HepG2 (cell line): ENCODE measurements around the gene IRAK2. TPM values are rescaled to one million over a fixed set of nuclear protein-coding genes. Genes with fewer than 3 reads are reported as not detected.
"Not testable (repeated sequence)": the region's sequence is repeated elsewhere in the genome, so short reads cannot be mapped to it uniquely, and the experiment has no call there.

ENCODE experiments used
- ATAC-seq: fragments of 200-7000 bp; cut with Tn5 transposase; 3 replicates; pipeline ENCODE4 v1.9.1; 2020; ENCODE audit warnings: mild to moderate bottlenecking, moderate library complexity
- BruUV-seq: library from RNA; stranded (reverse); fragments of 400-500 nt; replicated peaks from 2 replicates; lab custom pipeline; 2021; lab: Mats Ljungman, UMichigan
- CTCF ChIA-PET: fragments of 300-600 bp; formaldehyde crosslinking; extraction: SDS; loops from one replicate; lab custom pipeline; 2021; ENCODE audit warnings: low total read pairs, inconsistent platforms, low intra/inter-chr PET ratio; lab: Yijun Ruan, JAX
- POLR2A ChIA-PET: fragments of 350-600 bp; sonication (Branson Sonifier 250); formaldehyde crosslinking; loops from one replicate; lab custom pipeline; 2020; ENCODE audit warnings: antibody characterized with exemption, inconsistent platforms; lab: Yijun Ruan, JAX
- DNase-seq: peaks from one replicate; pipeline ENCODE4 v3.0.0-alpha.2; 2015; ENCODE audit warnings: low spot score
- FAIRE-seq: peaks from 3 replicates; lab custom pipeline; 2011; peaks lifted over from hg19 to GRCh38; lab: Jason Lieb, UNC
- H2AFZ ChIP-seq: one replicate; pipeline ENCODE4 v1.6.1; 2011; ENCODE audit warnings: low read length, inconsistent platforms
- H3K27ac ChIP-seq: fragments of 300-600 bp; 3 replicates; pipeline ENCODE4 v1.8.0; 2011; ENCODE audit warnings: mixed run types, mild to moderate bottlenecking, mixed read lengths, low read length, inconsistent platforms; ENCODE audit not compliant: insufficient read depth; ENCODE audit errors: extremely low read length
- H3K27me3 ChIP-seq, 2 experiments: fragments of 200-600 bp in 1 of 2; 2 replicates in 1 of 2; 3 replicates in 1 of 2; pipeline versions ENCODE4 v1.6.0 to v1.8.0; 2011; ENCODE audit warnings: low read length in 2 of 2, mild to moderate bottlenecking in 2 of 2, moderate library complexity in 2 of 2, inconsistent platforms in 1 of 2; ENCODE audit not compliant: insufficient read depth in 2 of 2, control insufficient read depth in 1 of 2
- H3K36me3 ChIP-seq, 2 experiments: fragments of 200-600 bp in 1 of 2; replicated peaks in 1 of 2; 2 replicates in 1 of 2; 3 replicates in 1 of 2; pipeline versions ENCODE4 v1.5.1 to v1.8.0; 2011; ENCODE audit warnings: low read length in 2 of 2, inconsistent platforms in 1 of 2; ENCODE audit not compliant: insufficient read depth in 2 of 2, control insufficient read depth in 1 of 2
- H3K4me1 ChIP-seq: 2 replicates; pipeline ENCODE4 v1.5.1; 2012; ENCODE audit warnings: low read length, inconsistent platforms; ENCODE audit not compliant: insufficient read depth
- H3K4me2 ChIP-seq: 2 replicates; pipeline ENCODE4 v1.6.0; 2011; ENCODE audit warnings: low read depth, low read length, inconsistent platforms
- H3K4me3 ChIP-seq, 3 experiments: fragments of 200-600 bp in 1 of 3; sonication (generic), shearing (Covaris generic) in 1 of 3; replicated peaks in 1 of 3; 2 replicates each; pipeline ENCODE4 v1.5.1; 2011 to 2016; ENCODE audit warnings: low read length in 3 of 3, inconsistent platforms in 2 of 3, low read depth in 2 of 3, mild to moderate bottlenecking in 2 of 3, control low read depth in 1 of 3, mixed read lengths in 1 of 3; ENCODE audit not compliant: insufficient read depth in 1 of 3
- H3K79me2 ChIP-seq: one replicate; pipeline ENCODE4 v1.6.1; 2011; ENCODE audit warnings: low read length, inconsistent platforms; ENCODE audit not compliant: insufficient read depth
- H3K9ac ChIP-seq: 2 replicates; pipeline ENCODE4 v1.6.0; 2011; ENCODE audit warnings: mild to moderate bottlenecking, low read depth, low read length, inconsistent platforms; ENCODE audit not compliant: insufficient read depth
- H3K9me3 ChIP-seq: 2 replicates; pipeline ENCODE4 v1.5.1; 2012; ENCODE audit warnings: mild to moderate bottlenecking, low read length
- H4K20me1 ChIP-seq: 2 replicates; pipeline ENCODE4 v1.6.0; 2011; ENCODE audit warnings: inconsistent platforms, mild to moderate bottlenecking, low read length, moderate library complexity; ENCODE audit not compliant: insufficient read depth
- NFYB ChIP-seq: sonication (generic); formaldehyde crosslinking; IDR thresholded peaks from 2 replicates; pipeline ENCODE4 v1.4.0; 2020; ENCODE audit warnings: missing genetic modification reagents
- SP140L ChIP-seq: sonication (generic); formaldehyde crosslinking; IDR thresholded peaks from 2 replicates; pipeline ENCODE4 v1.4.0; 2020; ENCODE audit warnings: missing genetic modification reagents, borderline replicate concordance
- ZNF121 ChIP-seq: sonication (generic); formaldehyde crosslinking; IDR thresholded peaks from 2 replicates; pipeline ENCODE4 v1.5.0; 2020; ENCODE audit warnings: mild to moderate bottlenecking, missing genetic modification reagents
- WGBS: methylation state at CpG from one replicate; pipeline ENCODE4 v1.1.6; 2017; ENCODE audit warnings: low lambda C conversion rate; 5-methylcytosine and 5-hydroxymethylcytosine counted together
- in situ Hi-C: cut with HindIII; loops from 2 replicates; pipeline ENCODE4 v1.10.0; 2017; ENCODE audit warnings: low pct_unique_long_range_greater_than_20kb; ENCODE audit not compliant: extremely low pct_ligation_motif_present
- intact Hi-C: fragments of 100-400 bp; cut with micrococcal nuclease; formaldehyde crosslinking; loops from one replicate; pipeline ENCODE4 v1.10.0; 2022; ENCODE audit not compliant: unreplicated experiment
- polyA plus RNA-seq, 8 experiments: library from polyadenylated mRNA; depleted of rRNA in 3 of 8; stranded (reverse) in 7 of 8; unstranded in 1 of 8; fragments of >200 nt; fragmentation: Illumina TruSeq in 4 of 8; extraction: Trizol in 4 of 8; gene quantifications; 2 replicates each; pipeline versions ENCODE4 v1.2.1 to v1.2.3, GENCODE V29; 2011 to 2016; ENCODE audit warnings: low read depth in 4 of 8, missing spikeins in 1 of 8, mixed read lengths in 1 of 8; ENCODE audit not compliant: insufficient read depth in 1 of 8
- total RNA-seq, 5 experiments: library from RNA; depleted of rRNA; stranded (reverse); fragments of >200 nt; fragmentation: Illumina TruSeq; extraction: Trizol; gene quantifications; 2 replicates each; pipeline ENCODE4 v1.2.3, GENCODE V29; 2016; ENCODE audit warnings: low read depth in 1 of 5
- TF ChIP-seq, protein P1 (sequence below): sonication (generic); formaldehyde crosslinking; IDR thresholded peaks from 2 replicates; pipeline ENCODE4 v1.4.0; 2020; ENCODE audit warnings: missing genetic modification reagents, mild to moderate bottlenecking, borderline replicate concordance

Gene IRAK2
- total and polyA plus RNA-seq, 2 of the 13 experiments (the other 11 are each of a cell fraction or from before 2014, with no cell fraction given): 13.1 to 23.3 TPM

GRCh38 chr3:10268930-10269329, 104.2 kb downstream of the IRAK2 start:
- Histone ChIP-seq H3K36me3 (peaks cover 30 to 82% of the 10 kb centered on the region in 2 experiments), H3K9ac (no peak overlapping the region), H3K27ac (no peak overlapping the region), H3K27me3 (no peaks in the 10 kb centered on the region), H3K4me2 (no peak overlapping the region), H3K4me1 (peaks cover 24% of the 10 kb centered on the region), H4K20me1 (peaks cover 32% of the 10 kb centered on the region), H3K9me3 (no peaks in the 10 kb centered on the region), H2AFZ (no peak overlapping the region), H3K79me2 (peaks cover 83% of the 10 kb centered on the region), H3K4me3 (no peak overlapping the region)
- ChIA-PET POLR2A (no interaction called here), CTCF (no interaction called here)
- in situ Hi-C loops (no loop called here), intact Hi-C loops (no loop called here)
- FAIRE-seq: no peak
- 100% methylated on average over 2 of the region's 5 CpGs for WGBS
- no peak for ATAC-seq
- BruUV-seq: no TSS peak
- no peak for DNase-seq
- TF ChIP-seq NFYB (CRISPR knock-in tag) (no peak), SP140L (no peak)

DNA sequence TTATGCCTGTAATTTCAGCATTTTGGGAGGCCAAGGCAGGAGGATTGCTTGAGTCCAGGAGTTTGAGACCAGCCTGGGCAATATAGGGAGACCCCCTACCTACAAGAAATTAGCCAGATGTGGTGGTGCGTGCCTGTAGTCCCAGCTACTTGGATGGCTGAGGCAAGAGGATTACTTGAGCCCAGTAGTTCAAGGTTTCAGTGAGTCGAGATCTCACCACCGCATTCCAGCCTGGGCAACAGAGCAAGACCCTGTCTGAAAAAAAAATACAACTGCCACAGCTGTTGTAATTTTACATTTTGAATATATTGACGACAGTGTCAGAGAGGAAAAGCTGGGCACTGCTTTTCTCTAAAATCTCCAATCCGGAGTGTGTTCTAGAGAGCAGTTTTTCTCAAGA, 104.7 kb downstream of the IRAK2 start:
- no peak overlapping the region for H2AFZ ChIP-seq
- H3K4me3 ChIP-seq: no peak overlapping the region
- no peak overlapping the region for H3K4me2 ChIP-seq
- TF ChIP-seq ZNF121: peak; percentile 59
- TF ChIP-seq, protein P1, sequence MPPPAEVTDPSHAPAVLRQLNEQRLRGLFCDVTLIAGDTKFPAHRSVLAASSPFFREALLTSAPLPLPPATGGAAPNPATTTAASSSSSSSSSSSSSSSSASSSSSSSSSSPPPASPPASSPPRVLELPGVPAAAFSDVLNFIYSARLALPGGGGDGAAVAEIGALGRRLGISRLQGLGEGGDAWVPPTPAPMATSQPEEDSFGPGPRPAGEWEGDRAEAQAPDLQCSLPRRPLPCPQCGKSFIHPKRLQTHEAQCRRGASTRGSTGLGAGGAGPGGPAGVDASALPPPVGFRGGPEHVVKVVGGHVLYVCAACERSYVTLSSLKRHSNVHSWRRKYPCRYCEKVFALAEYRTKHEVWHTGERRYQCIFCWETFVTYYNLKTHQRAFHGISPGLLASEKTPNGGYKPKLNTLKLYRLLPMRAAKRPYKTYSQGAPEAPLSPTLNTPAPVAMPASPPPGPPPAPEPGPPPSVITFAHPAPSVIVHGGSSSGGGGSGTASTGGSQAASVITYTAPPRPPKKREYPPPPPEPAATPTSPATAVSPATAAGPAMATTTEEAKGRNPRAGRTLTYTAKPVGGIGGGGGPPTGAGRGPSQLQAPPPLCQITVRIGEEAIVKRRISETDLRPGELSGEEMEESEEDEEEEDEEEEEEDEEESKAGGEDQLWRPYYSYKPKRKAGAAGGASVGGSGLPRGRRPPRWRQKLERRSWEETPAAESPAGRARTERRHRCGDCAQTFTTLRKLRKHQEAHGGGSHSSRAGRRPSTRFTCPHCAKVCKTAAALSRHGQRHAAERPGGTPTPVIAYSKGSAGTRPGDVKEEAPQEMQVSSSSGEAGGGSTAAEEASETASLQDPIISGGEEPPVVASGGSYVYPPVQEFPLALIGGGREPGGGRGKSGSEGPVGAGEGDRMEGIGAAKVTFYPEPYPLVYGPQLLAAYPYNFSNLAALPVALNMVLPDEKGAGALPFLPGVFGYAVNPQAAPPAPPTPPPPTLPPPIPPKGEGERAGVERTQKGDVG (CRISPR knock-in tag): no peak
- ATAC-seq (no peak), FAIRE-seq (no peak), DNase-seq (no peak)
- no peak overlapping the region for H3K9ac ChIP-seq
- BruUV-seq: no TSS peak
- 97% methylated on average over 5 of the region's 5 CpGs for WGBS
- peaks cover 34% of the 10 kb centered on the region for H4K20me1 ChIP-seq
- H3K9me3 ChIP-seq: no peaks in the 10 kb centered on the region
- in situ Hi-C loops: no loop called here
- peaks cover 29 to 81% of the 10 kb centered on the region in 2 experiments for H3K36me3 ChIP-seq
- ChIA-PET CTCF (no interaction called here), POLR2A (no interaction called here)
- H3K4me1 ChIP-seq: peaks cover 21% of the 10 kb centered on the region
- no peaks in the 10 kb centered on the region for H3K27me3 ChIP-seq
- no peak overlapping the region for H3K27ac ChIP-seq
- peaks cover 83% of the 10 kb centered on the region for H3K79me2 ChIP-seq
- intact Hi-C loops: no loop called here

DNA sequence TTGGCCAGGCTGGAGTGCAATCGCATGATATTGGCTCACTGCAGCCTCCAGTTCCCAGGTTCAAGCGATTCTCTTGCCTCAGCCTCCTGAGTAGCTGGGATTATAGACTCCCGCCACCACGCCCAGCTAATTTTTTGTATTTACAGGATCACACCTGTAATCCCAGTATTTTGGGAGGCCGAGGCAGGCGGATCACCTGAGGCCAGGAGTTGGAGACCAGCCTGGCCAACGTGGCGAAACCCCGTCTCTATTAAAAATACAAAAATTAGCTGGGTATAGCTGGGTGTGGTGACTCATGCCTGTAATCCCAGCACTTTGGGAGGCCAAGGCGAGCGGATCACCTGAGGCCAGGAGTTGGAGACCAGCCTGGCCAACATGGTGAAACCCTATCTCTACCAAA, 107.8 kb downstream of the IRAK2 start:
- POLR2A ChIA-PET: interaction anchor here (0.7 kb wide), 1 partner anchor 20 kb away, joined by 3 read pairs; the partner anchor contains the start of gene GHRL
- Histone ChIP-seq H3K36me3 (peaks cover 38 to 87% of the 10 kb centered on the region in 2 experiments), H3K79me2 (peaks cover 76% of the 10 kb centered on the region), H3K4me1 (peaks cover 10% of the 10 kb centered on the region), H4K20me1 (peaks cover 47% of the 10 kb centered on the region)
- H3K9me3 ChIP-seq, ATAC-seq, CTCF ChIA-PET, DNase-seq, H3K9ac ChIP-seq, H3K4me3 ChIP-seq, H3K4me2 ChIP-seq, in situ Hi-C loops, BruUV-seq, FAIRE-seq, H2AFZ ChIP-seq, H3K27me3 ChIP-seq, H3K27ac ChIP-seq, intact Hi-C loops: not testable (repeated sequence)
- 95% methylated on average over 11 of the region's 11 CpGs for WGBS
